ENCODE data around the gene CCS.
"Not testable (repeated sequence)": the region's sequence is repeated elsewhere in the genome, so short reads cannot be mapped to it uniquely, and the experiment has no call there.

CCS gene

DNA sequence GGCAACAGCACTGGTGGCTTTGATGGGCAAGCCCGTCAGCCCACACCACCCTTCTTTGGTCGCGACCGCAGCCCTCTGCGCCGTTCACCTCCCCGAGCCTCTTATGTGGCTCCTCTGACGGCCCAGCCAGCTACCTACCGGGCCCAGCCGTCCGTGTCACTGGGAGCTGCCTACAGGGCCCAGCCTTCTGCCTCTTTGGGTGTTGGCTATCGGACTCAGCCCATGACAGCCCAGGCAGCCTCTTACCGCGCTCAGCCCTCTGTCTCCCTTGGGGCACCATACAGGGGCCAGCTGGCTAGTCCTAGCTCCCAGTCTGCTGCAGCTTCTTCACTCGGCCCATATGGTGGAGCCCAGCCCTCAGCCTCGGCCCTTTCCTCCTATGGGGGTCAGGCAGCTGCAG lies 31.5 kb downstream of the CCS start:
- DNase-seq (ENCODE audit: insufficient read length, low spot score), result no peak
- FAIRE-seq, result no peak

DNA sequence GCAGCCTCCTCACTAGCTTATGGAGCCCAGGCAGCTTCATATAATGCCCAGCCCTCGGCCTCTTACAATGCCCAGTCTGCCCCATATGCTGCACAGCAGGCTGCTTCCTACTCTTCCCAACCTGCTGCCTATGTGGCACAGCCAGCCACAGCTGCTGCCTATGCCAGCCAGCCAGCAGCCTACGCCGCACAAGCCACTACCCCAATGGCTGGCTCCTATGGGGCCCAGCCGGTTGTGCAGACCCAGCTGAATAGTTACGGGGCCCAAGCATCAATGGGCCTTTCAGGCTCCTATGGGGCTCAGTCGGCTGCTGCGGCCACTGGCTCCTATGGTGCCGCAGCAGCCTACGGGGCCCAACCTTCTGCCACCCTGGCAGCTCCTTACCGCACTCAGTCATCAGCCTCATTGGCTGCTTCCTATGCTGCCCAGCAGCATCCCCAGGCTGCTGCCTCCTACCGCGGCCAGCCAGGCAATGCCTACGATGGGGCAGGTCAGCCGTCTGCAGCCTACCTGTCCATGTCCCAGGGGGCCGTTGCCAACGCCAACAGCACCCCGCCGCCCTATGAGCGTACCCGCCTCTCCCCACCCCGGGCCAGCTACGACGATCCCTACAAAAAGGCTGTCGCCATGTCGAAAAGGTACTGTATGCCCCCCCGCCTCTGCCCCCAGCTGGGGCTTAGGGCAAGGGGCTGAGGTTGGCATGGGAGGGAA lies 32.2 kb downstream of the CCS start:
- FAIRE-seq, result no peak
- DNase-seq (ENCODE audit: insufficient read length, low spot score), result no peak

DNA sequence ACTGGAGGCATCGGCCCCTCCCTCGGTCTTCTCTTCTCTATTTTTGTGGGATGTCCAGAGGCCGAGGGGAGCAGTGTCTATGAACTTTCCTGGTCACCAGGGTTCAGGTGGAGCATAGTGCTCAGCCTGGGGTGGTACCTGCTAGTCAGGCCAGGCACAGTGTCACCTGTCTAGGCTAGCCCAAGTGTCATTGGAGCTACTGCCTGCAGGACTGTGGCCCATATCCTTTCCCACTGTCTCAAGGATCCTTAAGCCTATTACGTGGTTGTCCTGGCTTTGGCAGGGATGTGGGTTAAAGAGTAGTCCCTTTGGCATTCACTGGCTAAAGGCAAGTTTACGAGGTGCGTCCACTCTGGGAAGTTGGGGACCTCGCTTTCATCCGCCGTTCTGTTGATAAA lies 32.8 kb downstream of the CCS start:
- DNase-seq (ENCODE audit: insufficient read length, low spot score) (no peak), FAIRE-seq (no peak)

DNA sequence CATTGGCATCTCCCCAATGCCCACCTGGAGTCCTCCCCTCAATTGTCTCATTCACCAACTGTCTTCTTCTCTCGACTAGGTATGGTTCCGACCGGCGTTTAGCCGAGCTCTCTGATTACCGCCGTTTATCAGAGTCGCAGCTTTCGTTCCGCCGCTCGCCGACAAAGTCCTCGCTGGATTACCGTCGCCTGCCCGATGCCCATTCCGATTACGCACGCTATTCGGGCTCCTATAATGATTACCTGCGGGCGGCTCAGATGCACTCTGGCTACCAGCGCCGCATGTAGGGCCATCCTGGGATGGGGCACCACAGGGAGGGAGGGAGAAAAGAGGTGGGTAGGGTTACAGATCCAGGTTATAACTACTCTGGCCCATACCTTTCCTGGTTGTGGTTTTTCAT lies 33.4 kb downstream of the CCS start:
- FAIRE-seq, result no peak

DNA sequence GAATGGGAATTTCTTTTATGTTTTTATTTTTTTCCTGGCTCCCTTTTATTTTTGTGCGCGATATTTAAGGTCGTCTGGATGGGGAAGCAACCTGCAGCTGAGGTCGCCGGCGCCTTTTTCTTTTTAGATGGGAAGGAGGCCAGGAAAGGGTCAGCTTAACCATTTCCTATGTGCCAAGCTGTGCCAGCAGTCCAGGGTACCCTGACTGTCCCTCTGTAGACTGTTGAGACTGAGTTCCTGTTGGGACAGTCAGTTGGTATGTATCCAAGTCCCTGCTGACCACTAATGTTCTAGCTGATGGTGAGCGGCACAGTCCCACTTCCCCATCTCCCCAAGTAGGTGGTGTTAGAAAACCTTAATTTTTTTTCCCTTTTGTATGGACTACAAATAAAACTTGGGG lies 33.9 kb downstream of the CCS start:
- no peak for FAIRE-seq

More for the DNA sequence above, 33.4 kb downstream of the CCS start:
- no peak for DNase-seq (ENCODE audit: insufficient read length, low spot score)

DNA sequence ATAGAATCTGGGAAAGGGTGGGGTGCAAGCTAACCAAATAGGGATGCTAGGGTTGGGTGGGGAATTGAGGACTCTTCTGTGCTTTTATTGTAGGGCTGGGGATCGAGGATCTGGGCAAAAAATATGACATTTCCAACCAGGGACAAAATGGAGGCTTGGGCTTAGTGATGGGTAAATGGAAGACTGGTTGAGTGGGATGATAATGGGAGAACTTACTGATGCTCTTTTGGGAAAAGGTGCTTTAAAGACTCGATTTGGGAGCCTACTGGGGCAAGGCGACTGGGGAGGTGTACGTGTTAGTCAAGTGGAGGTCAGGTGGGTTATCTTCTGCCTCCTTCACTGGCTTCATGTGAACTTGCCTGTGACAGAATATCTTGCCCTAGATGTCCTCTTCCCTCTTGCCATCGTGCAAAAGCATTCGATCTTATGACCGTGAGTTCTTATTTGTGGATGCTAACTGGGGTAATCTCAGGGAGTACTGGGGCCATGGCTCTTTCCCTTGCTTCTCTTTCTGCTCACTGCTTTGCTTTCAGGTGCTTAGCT lies 35.1 kb downstream of the CCS start:
- no peak for FAIRE-seq
- no peak for DNase-seq (ENCODE audit: insufficient read length, low spot score)

More for the DNA sequence above, 33.9 kb downstream of the CCS start:
- no peak for DNase-seq (ENCODE audit: insufficient read length, low spot score)

DNA sequence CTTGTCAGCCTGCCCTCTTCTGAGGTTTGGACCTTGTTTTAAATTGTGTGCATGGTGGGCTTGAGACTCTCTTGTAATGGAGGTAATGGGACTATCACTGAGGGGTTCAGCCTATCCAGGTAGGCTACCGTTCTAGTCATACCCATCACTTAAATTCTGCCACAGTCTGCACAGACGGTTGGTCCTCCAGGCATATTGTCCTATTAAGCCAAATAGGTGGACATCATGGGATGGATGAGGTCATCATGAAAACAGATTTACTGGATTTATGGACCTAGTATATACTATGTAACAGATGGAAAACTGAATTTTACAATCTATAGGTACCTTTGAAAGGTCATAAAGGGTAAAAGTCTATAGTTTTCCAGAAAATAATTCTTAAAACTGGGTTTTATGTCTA lies 36.4 kb downstream of the CCS start:
- no peak for FAIRE-seq

DNA sequence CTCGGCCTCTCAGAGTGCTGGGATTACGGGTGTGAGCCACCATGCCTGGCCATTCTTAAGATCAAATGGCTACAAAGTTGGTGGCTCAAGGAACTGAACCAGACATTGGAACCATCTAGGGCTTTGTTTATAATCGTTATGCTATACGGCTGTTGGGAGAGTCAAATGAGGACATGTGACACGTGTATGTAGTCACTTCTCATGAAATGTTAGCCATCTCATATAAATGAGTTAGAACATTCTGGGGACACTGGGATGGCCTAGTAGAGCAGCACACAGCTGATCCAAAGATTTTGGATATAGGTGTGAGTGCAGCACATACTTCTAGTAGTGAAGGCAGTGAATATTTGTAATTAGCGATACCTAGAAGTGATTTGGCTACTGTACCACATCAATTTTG lies 38.9 kb downstream of the CCS start:
- no peak for FAIRE-seq
- DNase-seq (ENCODE audit: insufficient read length, low spot score), result no peak

More for the DNA sequence above, 36.4 kb downstream of the CCS start:
- DNase-seq (ENCODE audit: insufficient read length, low spot score), result no peak

DNA sequence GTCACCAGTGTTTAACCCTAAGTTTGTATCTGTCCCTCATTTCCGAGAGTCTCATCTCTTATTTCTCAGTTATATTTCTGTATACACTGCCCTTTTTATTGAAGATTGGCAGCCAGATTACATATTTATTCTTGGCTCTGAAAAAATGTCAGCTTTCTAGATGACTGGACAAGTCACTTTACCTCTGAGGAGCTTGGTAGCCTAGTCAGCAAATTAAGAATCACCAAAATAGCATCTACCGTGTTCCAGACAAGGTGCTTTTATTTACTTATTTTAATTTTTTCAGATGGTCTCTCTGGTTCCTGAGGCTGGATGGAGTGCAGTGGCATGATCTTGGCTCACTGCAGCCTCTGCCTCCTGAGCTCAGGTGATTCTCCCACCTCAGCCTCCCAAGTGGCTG lies 40.0 kb downstream of the CCS start:
- no peak for FAIRE-seq

DNA sequence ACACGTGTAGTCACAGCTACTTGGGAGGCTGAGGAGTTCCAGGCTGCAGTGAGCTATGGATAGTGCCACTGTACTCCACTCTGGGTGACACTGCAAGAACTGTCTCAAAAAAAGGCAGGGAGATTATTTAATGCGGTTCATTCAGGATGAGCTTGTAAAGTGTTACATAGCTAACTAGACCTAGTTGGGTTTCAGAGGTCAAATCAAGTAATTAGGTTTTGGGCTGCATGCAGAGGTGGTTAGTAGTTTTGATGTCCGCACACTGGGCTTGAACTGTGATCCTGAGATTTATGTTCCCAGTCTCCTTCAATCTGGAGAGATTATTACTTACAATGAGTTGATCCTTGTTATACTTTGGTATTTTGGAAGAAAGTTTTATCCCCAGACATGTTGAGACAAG lies 43.4 kb downstream of the CCS start:
- FAIRE-seq (no peak), DNase-seq (ENCODE audit: insufficient read length, low spot score) (no peak)

More for the DNA sequence above, 40.0 kb downstream of the CCS start:
- no peak for DNase-seq (ENCODE audit: insufficient read length, low spot score)

DNA sequence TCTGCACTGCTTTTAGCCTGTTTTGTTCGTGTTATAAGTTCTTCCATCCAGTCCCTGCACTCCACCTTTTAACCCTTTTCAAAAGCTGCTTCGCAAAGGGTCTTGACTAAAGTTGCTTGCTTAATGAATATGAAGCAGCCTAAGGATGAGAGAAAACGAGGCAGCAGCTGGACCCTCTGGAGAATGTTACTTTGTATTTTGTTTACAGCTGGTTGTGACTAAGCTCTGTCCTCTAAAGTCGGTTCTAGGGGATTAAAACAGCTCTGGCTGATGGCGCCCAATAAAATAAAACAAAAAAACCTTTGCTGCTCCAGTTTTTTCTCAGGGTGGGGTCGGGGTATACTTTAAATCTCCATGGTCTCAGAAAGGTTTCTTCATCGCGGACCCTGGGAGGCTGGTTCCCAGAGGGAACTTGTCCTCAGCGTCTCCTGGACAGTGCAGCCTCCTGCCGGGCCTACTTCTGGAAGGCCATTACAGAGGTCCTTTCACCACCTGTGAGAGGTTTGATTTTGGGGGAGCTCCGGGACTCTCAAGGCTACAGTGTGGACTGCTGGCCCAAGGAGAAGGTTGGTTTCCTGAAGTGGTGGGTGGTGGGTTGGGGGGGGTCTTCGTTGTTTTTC lies 44.7 kb downstream of the CCS start:
- FAIRE-seq (no peak), DNase-seq (ENCODE audit: insufficient read length, low spot score) (no peak)

DNA sequence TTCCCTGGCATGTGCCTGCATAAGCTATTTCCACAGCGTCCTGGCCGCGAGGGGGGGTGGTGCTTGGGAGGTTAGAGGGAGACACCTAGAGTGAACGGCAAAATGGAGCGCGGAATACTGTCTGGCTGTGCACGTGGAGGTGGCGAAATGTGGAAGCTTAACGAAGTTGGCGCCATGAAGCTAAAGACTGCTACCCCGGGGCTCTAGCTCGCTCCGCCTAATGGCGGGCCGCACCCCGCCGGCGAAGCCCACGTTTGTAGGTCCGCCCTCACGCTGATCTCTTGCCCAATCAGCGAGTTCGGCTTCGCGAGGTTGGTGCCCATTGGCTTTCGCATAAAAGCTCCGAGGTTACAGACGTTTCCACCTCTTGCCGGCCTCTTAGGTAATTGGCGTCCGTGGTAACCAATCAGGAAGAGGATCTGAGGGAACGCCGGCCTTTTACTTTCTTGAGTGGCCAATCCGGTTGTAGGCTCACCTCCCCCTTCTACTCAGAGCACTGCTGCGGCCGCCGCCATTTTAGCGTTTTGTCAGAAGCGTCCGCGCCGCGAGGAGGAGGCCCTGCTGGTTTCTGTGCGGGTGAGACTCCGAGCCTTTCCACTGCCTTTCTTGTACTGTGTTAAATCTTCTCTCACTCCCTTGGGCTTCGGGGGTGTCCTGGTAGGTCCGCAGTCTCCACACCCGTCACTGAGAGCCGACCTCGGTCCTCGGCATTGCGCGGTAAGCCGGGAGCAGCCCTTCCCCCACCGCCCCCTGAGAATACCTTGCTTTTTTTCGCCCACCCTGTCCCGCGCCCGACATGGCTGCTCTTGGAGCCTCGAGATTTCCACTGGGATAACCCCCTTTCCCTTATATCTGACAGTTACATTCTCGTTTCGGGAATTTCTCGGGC lies 45.4 kb downstream of the CCS start, which contains the start of gene RBM4:
RBM4 (plus strand) TSS at position 527 of the 889 bp plus-strand sequence. CDS start 1,009 bp downstream, outside the sequence.
- DNase-seq (ENCODE audit: insufficient read length, low spot score) (peak; percentile 99), FAIRE-seq (no peak)

DNA sequence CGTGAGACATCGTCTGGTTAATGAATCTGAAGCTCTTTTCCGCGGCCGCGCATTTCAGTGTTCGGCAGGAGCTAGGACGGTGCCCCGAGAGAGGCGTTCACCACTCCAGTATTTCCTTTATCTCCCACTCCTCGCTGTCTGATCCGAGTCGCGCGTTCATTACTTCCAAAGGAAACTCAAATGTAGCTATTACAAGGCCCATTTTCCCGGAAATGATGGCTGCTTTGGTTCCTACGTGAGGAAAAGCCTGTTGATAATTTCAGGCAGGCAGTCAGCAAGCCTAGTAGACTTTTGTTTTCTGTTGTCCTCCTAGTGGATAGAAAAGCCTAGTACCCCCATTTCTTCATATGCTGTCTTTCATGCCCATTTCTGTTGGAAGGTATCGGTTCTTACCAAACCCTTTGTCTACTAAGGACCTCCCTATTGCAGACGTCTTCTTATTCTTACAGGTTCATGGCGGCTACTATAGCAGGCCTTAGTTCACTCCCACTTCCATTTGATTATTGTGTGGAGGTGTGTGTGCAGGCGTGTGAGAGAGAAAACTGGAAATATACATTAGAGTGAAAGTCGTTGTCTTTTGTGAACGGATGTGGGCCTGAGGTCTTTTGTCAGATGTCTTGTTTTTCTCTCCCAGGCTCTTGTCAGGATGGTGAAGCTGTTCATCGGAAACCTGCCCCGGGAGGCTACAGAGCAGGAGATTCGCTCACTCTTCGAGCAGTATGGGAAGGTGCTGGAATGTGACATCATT lies 46.3 kb downstream of the CCS start:
- DNase-seq (ENCODE audit: insufficient read length, low spot score), result peak; percentile 37
- no peak for FAIRE-seq

DNA sequence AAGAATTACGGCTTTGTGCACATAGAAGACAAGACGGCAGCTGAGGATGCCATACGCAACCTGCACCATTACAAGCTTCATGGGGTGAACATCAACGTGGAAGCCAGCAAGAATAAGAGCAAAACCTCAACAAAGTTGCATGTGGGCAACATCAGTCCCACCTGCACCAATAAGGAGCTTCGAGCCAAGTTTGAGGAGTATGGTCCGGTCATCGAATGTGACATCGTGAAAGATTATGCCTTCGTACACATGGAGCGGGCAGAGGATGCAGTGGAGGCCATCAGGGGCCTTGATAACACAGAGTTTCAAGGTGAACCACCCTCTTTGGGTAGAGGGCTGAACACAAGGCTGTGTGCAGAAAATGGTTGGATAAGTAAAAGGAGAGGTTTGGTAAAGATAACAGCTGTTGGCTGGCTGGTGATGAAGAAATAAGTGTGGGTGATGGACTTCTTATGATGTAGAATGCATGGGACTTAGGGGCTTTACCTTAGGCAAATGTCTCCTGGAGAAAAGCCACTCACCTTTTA lies 46.9 kb downstream of the CCS start:
- peak; percentile 64 for FAIRE-seq
- not testable (repeated sequence) for DNase-seq (ENCODE audit: insufficient read length, low spot score)

DNA sequence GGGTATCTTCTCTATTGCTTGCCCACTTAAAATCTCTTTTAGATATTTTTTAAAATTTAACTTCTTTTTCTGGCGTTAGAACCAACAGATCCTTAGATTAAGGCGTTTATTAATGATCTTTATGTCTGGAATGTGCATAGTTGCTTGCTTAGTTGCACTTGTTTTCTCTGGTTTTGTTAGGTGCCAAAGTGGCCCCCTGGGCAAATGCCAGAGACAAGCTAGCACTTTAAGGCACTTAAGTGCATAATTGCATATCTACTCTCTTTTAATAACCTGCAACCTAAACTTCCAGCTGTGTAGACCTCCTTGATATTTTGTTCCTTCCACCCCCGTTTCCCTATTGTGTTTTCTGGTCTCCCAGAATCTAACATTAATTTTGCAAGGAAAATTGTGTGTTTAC lies 48.8 kb downstream of the CCS start:
- FAIRE-seq (no peak), DNase-seq (ENCODE audit: insufficient read length, low spot score) (no peak)

DNA sequence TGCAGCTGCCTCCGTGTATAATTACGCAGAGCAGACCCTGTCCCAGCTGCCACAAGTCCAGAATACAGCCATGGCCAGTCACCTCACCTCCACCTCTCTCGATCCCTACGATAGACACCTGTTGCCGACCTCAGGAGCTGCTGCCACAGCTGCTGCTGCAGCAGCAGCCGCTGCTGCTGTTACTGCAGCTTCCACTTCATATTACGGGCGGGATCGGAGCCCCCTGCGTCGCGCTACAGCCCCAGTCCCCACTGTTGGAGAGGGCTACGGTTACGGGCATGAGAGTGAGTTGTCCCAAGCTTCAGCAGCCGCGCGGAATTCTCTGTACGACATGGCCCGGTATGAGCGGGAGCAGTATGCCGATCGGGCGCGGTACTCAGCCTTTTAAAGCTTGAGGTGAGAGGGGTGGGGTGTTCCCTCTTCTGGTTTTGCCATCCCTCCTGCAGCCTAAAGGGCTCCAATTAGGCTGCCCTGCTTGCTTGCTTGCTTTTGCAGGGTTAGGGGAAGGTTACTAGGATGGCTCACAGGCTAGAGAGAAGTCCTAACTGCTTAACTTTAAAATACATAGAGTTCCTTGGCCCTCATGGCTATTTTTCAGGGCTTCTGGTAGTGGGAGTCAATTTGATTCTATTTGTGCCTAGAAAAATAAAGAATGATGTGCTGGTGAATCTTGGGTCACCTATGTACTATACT lies 50.9 kb downstream of the CCS start:
- FAIRE-seq (no peak), DNase-seq (ENCODE audit: insufficient read length, low spot score) (no peak)

DNA sequence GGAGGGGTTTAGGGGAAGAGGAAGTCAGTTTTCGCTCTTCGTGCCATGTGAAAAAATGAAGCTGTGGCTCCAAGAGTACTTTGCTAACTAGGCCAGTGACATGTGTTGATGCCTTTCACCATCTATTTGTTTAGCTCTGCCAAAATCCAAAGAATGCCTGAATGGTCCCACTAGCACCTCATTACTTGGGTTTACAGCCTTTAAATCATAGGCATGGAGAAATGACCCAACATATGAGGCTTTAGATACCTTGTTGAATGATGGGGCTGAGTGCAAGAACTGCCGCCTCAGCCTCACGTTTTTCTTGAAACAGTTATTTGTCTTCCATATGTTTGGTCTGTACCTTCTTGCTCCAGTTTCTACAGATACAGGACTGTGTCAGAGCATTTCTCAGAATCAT lies 53.8 kb downstream of the CCS start:
- no peak for DNase-seq (ENCODE audit: insufficient read length, low spot score)
- no peak for FAIRE-seq

DNA sequence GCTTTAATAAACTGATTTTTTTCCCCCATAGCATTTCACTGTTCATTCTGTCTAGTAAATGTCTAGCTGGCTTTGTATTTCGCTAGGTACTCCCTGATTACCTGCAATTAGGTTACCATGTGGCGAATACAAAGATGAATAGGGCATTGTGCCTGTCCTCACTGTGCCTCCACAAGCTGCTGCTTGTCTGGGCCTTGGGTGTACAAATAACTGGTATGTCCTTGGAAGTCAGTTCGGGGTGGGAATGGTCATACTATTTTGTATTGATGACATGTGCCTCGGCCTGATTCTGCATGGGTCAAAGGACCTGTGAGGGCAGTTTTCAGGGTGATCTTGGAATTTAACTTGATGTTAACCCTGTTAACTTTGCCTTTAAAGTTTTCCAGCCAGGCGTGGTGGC lies 56.9 kb downstream of the CCS start:
- peak; percentile 33 for FAIRE-seq

DNA sequence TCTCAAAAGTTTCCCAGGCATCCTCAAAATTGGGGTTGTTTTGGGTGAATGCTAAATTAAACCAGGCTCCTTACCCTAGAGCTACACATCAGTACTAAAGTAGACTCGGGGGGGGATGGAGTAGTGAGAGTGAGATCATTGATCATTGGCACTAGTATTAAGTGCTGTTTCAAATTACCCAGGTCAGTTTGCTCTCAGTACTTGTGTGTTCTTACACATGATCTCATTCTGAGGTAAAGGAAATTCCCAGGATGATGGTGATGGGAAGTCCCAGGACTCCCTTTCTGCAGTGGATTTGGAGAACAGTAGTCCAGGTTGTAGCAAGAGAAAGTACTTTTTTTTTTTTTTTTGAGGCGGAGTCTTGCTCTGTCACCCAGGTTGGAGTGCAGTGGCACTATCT lies 58.0 kb downstream of the CCS start:
- DNase-seq (ENCODE audit: insufficient read length, low spot score) (peak; percentile 24), FAIRE-seq (no peak)

More for the DNA sequence above, 56.9 kb downstream of the CCS start:
- no peak for DNase-seq (ENCODE audit: insufficient read length, low spot score)

DNA sequence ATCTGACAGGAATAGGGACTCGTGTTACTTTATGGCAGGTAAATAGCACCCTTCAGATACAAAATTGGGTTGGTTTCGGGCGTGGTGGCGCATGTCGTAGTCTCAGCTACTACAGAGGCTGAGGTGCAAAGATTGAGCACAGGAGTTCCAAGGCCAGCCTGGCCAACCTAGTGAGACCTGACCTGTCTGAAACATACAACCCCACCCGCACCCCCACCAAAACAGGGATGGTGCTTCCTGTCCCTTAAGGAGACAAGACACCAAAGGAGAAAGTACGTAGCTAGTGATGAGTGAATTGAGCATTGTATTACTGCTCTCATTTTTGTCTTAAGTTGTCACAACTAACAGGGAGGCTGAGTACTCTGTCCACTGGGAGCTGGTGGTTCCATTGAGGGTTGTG lies 59.7 kb downstream of the CCS start:
- FAIRE-seq (peak; percentile 72), DNase-seq (ENCODE audit: insufficient read length, low spot score) (no peak)
